DMS 273 (cell line): Measurements from ENCODE around the gene ZAR1.

Experiments
- DNase-seq: peaks from one replicate; lab custom pipeline; 2025; ENCODE audit not compliant: unreplicated experiment; lab: John Stamatoyannopoulos, UW

ZAR1 gene

DNA sequence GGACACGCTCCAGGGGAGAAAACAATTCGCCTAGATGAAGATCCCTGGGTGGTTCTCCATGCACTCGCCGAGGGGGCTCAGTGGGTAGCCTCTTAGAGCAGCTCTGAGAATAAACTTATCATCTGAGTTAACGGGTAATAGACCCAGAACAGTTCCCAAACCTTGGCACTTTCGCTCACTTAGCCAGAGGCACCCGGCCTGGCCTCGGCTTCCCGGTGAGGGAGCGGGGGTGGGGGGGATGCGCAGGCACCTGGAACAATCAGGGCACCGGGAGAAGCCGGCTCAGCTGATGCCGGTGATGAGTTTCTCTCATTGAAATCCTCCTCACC lies 405 bp upstream of the ZAR1 start:
- DNase-seq, result no peak

DNA sequence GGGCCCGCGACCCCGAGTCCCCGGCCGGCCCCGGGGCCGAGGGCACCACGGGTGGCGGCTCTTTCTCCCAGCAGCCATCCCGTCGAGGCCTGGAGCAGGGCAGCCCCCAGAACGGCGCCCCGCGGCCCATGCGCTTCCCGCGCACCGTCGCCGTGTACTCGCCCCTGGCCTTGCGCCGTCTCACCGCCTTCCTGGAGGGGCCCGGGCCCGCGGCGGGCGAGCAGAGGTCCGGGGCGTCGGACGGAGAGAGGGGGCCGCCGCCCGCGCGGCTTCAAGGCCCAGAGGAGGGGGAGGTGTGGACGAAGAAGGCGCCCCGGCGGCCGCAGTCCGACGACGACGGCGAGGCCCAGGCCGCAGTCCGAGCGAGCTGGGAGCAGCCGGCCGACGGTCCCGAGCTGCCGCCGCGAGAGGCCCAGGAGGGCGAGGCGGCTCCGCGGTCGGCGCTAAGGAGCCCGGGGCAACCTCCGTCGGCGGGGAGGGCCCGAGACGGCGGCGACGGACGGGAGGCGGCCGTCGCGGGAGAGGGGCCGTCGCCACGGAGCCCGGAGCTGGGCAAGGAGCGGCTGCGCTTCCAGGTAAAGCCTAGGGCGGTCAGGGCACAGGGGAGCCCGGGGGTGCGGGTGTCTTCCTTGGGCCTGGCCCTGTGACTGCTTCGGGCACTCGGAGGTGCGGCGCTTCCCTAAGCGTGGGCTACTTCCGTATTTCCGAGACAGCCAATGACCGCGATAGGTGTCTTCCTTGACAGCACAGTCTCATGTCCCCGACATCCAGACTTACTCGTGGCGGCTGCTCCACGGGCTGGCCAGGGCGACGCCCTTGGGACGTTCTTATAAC lies 845 bp downstream of the ZAR1 start:
- no peak for DNase-seq

DNA sequence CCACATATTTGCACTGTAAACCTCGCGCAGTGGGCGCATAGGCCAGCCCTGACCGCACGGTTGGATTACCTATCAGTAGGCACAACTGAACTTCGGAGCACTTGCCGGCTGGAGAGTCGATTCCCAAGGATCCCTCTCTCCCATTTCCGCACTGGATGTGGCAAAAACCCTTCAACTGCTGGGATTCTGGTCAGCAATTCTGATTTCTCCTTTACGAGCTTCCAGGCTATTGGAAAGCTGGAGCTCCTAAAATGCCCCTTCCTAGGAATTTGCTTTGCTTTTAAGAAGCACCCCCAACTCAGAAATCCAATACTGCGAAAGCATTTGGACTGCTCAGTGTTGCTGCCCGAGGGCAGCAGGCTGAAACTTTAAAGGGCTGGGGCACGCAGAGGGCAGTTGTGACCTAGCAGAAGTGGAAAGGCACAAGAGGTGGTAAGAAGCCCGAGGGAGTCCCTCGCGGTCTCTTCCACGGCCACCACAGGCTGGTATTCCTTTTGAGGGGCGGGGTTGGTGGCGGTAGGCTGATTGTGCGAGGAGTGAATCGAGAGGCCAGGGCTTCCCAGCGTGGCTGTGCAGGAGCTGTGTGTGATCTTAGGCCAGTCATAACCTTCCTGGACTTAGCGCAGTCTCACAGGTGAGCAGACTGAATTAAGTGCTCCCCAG lies 1.6 kb downstream of the ZAR1 start:
- no peak for DNase-seq

DNA sequence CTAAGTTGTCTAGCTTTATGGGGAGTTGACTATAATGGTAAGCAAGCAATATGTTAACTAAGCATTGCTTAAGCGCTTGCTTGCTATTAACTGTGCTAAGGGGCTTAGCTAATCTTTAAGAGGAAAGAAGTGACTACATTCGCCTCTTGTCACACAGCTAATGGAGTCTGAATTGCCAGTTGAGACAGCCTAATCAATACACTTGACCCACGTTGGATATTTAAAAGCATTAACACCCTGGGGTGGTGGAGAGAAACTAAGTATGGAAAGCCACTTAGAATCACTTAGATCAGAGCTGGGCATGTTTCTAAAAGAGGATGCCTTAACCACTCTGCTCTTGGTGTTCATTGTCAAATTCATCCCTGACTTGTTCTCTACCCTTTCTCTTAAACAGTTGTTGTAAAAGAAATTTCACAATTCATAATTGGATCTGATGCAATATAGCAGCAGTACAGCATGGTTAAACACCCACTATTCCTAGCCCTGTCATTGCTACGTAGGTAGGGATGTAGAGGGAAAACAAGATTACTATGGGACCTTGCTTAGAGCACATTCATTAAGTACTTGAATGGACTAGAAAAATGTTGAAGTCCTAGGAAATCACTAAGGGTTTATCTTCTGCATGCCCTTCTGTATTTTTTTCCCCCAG lies 3.5 kb downstream of the ZAR1 start:
- no peak for DNase-seq

DNA sequence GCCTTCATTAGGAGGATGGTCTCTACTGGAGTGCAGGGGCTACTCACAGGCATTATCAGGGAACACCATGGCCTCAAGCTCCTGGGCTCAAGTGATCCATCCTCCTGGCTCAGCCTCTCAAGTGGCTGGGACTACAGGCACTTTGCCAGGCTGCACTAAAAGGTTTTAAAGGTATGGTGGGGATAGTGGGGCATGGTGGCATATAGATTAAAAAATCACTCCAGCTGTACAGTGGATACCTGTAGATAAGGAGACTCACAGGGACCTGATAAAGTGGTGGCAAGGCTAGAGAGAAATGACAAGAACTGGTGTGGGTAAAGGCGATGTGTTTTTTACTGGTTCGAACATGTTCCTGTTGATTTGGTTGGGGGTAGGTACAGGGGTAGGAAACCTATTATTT lies 5.9 kb downstream of the ZAR1 start:
- DNase-seq, result no peak

DNA sequence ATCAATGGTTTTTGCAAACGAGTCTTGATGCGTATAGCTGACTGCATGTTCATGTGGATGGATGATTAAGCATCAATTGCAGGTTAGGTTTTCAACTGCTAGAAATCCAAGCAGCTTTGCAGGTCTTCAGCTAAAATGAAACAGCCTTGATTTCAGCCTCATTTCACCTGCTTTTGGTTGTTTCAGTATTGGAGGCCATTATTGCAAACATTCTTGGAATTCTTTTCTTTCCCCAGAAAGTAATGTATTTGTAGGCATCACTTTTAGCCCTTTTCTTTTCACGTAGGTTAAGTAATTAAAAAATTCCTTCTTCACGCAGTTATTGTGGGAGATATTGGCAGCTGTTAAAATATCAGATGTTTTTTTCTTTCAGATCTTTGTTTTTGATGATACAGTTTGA lies 8.8 kb downstream of the ZAR1 start:
- no peak for DNase-seq

DNA sequence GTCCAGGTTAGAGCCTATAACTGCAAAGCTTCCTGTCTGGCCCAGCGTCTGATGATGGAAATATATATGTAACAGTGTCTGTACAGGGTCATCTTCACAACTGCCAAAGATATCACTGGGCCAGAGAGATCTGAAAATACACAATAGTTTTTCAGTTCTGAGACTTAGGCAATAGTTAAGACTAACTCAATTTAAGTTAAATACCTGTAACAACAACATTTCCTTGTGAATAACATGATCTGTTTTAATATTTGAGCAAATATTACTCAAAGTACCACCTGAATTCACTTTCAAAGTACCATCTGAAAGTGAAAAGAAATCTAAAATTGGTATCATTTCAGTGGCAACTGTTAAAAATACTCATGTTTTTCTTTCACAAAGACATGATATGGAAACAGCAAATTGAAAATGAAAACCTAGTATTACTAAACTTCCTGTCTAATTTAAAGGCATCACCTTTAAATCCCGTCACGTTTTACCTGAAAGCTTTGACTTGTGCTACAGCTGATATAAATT lies 9.6 kb downstream of the ZAR1 start:
- DNase-seq, result no peak

DNA sequence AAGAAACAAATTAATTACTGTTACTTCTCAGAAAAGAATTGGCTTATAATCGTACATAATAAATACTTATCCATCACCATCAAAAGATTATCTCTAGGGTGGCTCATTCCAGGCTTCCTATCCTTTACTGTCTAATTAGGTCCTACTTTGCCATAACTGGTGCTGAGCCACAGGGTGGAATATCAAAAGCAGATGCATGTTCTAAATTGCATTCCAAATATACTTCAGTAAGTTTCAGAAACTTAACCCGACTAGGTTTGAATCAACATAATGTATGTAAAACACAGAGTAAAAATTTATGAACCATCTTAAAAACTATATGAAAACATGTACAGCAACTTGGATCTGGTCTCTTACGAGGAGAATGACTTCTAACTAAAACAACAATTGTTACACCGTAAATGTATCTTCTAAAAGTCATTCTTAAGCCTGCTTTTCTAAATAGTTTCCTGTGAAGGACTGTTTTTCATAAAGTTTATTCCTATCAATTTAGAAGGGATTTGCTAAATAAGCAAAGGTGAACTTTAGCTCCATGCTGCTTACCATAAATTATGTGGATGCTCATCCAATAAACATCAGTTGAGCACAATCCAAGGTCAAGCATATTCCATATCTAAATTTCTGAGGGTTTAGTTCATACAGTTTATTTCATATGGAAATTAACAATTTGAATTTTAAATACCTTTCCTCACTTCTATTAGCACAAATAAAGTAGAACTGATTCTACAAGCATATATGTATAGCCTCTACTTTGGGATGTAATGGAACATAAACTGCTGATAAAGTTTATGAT lies 13.4 kb downstream of the ZAR1 start:
- no peak for DNase-seq

DNA sequence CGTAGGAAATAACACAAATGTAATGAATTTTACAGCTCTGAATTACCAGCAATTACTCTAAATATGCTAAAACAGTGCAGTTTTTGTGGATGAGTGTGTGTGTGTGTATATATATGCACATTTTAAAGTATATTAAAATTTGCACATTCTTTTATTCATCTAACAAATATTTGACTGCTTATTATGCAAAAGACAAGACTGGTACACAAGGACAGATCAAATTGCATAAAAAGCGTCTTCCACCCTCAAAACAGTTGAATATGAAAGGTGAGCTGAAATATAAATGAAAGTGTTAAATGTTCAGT lies 13.9 kb downstream of the ZAR1 start:
- DNase-seq, result no peak

DNA sequence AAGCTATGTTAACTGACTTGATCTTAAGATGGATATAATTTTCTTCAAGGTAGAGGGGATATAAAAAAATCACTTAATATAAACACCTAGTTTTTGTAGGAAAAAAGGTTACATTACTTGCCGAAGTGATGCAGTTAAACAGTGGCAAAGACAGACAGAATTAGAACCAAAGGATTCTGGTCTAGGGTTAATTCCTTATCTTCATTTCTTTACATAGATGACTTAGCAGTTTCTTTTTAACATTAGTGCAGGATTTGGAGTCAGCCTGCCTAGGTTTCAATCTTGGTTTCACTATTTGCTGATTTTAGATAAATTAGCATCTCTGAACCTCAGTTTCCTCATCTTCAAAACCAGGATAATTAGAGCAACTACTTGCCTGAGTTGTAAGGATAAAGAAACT lies 14.3 kb downstream of the ZAR1 start:
- DNase-seq, result no peak

DNA sequence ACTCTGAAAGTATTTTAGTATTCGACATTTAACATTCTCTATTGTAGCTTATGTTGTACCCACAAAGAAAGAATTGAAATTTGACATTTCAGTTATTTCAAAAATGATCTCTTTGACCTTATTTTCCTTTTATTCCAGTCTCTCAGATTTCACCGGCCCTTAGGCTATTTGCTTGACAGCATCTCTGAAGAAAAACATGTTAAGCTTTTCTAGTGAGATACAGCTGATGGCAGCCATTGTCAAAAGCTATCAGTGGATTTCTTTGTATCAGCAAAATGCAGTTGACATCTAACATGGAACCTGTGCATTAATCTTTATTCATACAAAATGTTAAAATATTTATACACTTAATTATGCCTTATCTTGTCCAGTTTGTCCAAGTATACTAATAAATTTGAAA lies 16.7 kb downstream of the ZAR1 start:
- no peak for DNase-seq

DNA sequence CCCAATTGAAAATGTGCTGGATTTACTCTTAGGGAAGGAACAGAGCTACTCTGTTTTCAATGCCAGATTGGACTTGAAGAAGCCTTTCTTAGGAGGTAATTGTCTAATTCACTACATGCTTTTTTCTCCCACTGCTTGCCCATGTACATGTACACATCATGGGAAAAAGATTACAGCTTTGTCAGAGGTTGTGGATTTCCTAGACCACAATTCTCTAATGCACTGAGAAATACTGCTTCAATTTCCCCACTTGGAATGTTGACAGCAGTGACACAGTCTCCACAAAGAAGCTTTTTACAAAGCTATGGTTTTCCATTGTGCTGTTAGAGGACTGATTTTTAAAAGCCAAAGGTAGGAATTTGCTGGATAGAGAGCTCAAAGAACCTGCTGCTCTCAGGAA lies 19.5 kb downstream of the ZAR1 start:
- DNase-seq, result no peak

DNA sequence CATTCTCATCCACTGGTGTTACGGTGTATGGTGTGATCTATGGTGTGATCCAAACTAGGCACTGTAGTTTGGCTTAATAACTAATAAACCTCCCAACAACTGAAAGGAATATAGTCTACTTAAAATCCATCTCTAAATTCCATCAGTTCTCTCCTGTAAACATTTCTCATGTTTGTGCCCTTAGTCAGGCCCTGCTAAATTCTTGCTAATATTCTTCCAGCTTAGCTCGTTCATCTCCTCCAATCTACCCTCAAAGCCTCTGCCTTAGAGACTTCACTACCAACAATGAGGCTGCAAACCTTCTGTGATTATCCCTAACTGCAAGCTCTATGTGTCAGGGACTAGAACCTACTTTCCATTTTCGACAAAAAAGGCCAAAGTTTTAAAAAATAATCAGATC lies 28.1 kb downstream of the ZAR1 start:
- no peak for DNase-seq

DNA sequence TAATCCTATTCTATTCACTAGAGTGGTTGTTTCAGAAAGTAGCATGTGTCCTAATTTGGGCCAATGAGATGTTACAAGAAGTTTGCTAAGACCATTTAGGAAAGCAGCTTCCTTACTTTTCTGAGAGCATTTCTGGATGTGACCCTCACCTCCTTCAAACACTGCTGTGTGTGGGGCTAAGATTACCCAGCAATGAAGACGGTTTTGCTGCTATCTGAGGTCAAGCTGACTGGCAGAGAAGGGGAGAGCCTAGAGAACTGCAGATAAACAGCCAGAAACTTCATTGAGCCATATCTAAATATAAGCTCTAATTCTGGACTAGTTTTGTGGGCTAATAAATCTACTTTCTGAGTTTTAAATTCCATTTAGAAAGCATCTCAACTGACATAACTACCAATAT lies 36.4 kb downstream of the ZAR1 start:
- no peak for DNase-seq

DNA sequence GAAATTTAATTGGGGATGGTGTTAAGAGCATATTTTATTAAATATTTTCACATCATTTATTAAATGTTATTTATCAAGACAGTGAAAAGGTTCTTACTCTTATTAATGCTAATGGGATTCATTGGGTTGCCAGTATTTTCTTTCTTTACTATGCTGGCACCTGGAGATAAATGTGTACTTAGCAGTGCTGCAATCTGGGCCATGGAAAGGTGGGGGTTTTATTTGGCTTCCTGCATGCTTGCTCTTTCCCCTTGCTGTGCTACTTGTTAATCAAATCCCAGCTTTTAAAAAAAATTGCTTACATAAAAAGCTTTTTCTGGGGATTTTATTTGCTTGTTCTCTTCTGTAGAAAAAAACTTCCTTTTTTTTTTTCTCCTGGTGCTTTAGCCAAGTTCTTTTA lies 48.3 kb downstream of the ZAR1 start:
- DNase-seq, result peak; percentile 41

DNA sequence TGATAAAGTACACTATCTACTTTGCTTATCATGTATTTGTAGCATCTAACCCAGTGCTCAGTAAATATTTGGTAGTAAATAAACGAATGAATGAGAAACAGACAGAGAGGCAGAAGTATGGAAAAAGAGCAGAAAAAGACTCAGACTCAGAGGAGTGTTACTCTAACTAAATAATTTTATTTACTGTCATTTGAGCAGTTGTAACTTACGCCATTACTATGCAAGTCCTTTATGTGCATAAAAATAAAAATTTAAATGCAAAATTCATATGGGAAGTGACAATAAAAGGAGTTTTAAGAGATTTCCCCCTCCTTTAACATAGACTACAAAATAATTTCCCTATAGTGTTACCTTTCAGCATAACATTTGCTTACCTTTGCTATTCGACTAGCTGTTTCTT lies 49.5 kb downstream of the ZAR1 start:
- DNase-seq, result no peak

DNA sequence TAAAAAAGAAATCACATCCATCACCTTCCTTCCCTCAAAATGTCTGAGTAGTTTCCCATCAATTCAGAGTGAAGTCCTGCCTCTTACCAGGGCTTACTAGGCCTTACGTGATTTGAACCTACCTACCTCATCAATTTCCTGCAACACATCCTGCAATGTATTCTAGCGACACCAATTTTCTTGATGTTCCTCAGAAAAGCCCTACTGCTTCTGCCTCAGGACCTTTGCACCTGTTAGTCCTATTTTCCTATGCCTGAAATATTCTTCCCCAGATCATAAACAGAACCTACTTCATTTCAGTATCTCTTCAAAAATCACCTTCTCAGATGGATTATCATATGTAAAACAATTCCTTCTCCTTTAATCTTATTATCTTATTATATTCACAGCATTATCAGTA lies 52.8 kb downstream of the ZAR1 start:
- no peak for DNase-seq

DNA sequence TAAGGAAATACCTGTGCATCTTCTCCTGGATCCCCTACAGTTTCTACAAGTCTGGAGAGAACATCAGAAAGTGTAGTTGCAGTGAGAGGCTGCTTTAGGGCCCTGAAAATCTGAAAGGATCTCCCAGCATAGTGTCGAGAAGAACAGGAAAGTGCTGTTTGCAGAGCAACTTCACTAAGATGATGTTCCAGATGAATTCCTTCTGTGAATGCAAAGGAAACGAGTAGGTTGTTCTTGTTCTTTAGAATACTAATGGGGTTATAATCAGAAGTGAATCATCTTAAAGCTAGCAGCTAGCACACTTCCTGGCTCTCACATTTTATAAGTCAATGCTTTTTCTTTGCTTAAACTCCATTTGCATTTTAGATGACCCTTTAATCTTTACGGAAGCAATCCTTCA lies 53.7 kb downstream of the ZAR1 start:
- no peak for DNase-seq
